Measurements from ENCODE around the gene FOXJ2.

DNA sequence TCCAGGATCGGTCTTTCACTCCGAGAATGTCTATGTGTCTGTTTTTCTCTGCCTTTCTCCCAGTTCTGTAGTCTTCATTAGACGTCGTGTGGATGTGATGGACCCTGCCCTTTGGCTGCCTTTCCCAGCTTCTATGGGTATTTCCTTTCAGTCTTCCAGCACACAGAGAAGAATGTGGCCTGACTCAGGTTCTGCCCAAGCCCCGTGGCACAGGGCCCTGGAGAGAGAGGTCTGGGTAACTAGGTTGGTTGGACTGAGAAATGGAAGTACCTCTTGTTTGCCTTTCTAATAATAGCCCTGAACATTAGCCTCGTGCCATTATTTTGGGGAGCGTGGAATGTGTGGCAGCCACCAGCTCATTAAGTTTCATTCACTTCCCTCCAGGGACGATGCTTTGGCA lies 3.8 kb downstream of the FOXJ2 start:
- TF ChIP-seq POLR2AphosphoS5 (IDR thresholded peaks at IDR 0.05; ENCODE audit: low read depth) = no peak
- TF ChIP-seq, protein P1, sequence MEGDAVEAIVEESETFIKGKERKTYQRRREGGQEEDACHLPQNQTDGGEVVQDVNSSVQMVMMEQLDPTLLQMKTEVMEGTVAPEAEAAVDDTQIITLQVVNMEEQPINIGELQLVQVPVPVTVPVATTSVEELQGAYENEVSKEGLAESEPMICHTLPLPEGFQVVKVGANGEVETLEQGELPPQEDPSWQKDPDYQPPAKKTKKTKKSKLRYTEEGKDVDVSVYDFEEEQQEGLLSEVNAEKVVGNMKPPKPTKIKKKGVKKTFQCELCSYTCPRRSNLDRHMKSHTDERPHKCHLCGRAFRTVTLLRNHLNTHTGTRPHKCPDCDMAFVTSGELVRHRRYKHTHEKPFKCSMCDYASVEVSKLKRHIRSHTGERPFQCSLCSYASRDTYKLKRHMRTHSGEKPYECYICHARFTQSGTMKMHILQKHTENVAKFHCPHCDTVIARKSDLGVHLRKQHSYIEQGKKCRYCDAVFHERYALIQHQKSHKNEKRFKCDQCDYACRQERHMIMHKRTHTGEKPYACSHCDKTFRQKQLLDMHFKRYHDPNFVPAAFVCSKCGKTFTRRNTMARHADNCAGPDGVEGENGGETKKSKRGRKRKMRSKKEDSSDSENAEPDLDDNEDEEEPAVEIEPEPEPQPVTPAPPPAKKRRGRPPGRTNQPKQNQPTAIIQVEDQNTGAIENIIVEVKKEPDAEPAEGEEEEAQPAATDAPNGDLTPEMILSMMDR (IDR thresholded peaks at IDR 0.05; ENCODE audit: insufficient read depth, low read length) = no peak
- TF ChIP-seq, protein P2, sequence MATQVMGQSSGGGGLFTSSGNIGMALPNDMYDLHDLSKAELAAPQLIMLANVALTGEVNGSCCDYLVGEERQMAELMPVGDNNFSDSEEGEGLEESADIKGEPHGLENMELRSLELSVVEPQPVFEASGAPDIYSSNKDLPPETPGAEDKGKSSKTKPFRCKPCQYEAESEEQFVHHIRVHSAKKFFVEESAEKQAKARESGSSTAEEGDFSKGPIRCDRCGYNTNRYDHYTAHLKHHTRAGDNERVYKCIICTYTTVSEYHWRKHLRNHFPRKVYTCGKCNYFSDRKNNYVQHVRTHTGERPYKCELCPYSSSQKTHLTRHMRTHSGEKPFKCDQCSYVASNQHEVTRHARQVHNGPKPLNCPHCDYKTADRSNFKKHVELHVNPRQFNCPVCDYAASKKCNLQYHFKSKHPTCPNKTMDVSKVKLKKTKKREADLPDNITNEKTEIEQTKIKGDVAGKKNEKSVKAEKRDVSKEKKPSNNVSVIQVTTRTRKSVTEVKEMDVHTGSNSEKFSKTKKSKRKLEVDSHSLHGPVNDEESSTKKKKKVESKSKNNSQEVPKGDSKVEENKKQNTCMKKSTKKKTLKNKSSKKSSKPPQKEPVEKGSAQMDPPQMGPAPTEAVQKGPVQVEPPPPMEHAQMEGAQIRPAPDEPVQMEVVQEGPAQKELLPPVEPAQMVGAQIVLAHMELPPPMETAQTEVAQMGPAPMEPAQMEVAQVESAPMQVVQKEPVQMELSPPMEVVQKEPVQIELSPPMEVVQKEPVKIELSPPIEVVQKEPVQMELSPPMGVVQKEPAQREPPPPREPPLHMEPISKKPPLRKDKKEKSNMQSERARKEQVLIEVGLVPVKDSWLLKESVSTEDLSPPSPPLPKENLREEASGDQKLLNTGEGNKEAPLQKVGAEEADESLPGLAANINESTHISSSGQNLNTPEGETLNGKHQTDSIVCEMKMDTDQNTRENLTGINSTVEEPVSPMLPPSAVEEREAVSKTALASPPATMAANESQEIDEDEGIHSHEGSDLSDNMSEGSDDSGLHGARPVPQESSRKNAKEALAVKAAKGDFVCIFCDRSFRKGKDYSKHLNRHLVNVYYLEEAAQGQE (IDR thresholded peaks at IDR 0.05; ENCODE audit: insufficient replicate concordance, low read depth) = no peak
